SK-N-MC (cell line): ENCODE results near the gene LRRC27.
"Not testable (repeated sequence)": the region's sequence is repeated elsewhere in the genome, so short reads cannot be mapped to it uniquely, and the experiment has no call there.

Experiments used
- DNase-seq: peaks from one replicate; pipeline ENCODE4 v3.0.0-alpha.2; 2011; ENCODE audit warnings: low read depth, low spot score
- H3K27ac ChIP-seq: fragments of 200-600 bp; sonication (generic); 2 replicates; pipeline ENCODE4 v1.5.1; 2016; ENCODE audit warnings: mixed run types
- H3K36me3 ChIP-seq: fragments of 200-600 bp; sonication (generic); 2 replicates; pipeline ENCODE4 v1.6.1; 2017; ENCODE audit warnings: antibody characterized with exemption, low read length, mixed read lengths; ENCODE audit not compliant: insufficient read depth
- H3K4me3 ChIP-seq: fragments of 200-600 bp; sonication (generic); 2 replicates; pipeline ENCODE4 v1.5.1; 2016
- H3K9ac ChIP-seq: fragments of 200-600 bp; sonication (generic); 2 replicates; pipeline ENCODE4 v1.8.0; 2017; ENCODE audit warnings: mixed run types, mixed read lengths; ENCODE audit not compliant: insufficient read length
- H3K9me3 ChIP-seq: fragments of 200-600 bp; sonication (generic); 2 replicates; pipeline ENCODE4 v1.6.1; 2017; ENCODE audit warnings: low read depth, mild to moderate bottlenecking, antibody characterized with exemption, low read length, moderate library complexity, mixed read lengths
- EZH2 ChIP-seq: fragments of 200-600 bp; sonication (generic); IDR thresholded peaks from one replicate; pipeline ENCODE4 v1.6.1; 2017; ENCODE audit warnings: antibody characterized with exemption
- FOXP2 ChIP-seq: optimal IDR thresholded peaks from 2 replicates; pipeline ENCODE3; 2011; ENCODE audit warnings: mild to moderate bottlenecking, moderate library complexity; ENCODE audit not compliant: insufficient read depth; ENCODE audit errors: extremely low read length, control extremely low read depth
- POLR2AphosphoS5 ChIP-seq: IDR thresholded peaks from 2 replicates; pipeline ENCODE4 v1.6.1; 2012; ENCODE audit warnings: mild to moderate bottlenecking, low read depth, low read length, borderline replicate concordance

LRRC27 gene

DNA sequence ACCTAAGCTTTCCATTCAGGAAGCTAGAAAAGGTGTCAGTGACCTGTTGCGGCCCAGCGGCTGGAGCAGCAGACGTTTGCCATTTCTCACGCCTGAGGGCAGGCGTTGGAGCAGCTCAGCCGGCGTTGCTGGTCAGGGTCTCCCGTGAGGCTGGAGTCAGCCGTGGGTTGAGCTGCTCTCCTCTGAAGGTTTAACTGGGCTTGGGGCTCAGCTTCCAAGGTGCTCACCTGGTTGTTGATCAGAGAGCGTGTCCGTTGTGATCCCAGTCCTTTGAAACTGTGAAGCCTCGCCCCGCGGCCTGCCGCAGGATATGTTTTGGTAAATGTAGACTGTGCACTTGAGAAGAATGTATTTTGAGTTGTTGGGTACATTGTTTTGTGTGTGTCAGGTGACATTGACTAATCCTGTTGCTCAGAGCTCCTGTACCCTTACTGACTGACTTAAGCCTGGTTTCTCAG lies 44.4 kb downstream of the LRRC27 start:
- H3K9me3 ChIP-seq: no peaks in the 10 kb centered on the region
- H3K27ac ChIP-seq: no peak overlapping the region
- H3K4me3 ChIP-seq: no peak overlapping the region
- no peak for TF ChIP-seq FOXP2
- TF ChIP-seq EZH2: no peak
- no peak for TF ChIP-seq POLR2AphosphoS5
- no peak overlapping the region for H3K9ac ChIP-seq
- DNase-seq: no peak
- H3K36me3 ChIP-seq: no peaks in the 10 kb centered on the region

DNA sequence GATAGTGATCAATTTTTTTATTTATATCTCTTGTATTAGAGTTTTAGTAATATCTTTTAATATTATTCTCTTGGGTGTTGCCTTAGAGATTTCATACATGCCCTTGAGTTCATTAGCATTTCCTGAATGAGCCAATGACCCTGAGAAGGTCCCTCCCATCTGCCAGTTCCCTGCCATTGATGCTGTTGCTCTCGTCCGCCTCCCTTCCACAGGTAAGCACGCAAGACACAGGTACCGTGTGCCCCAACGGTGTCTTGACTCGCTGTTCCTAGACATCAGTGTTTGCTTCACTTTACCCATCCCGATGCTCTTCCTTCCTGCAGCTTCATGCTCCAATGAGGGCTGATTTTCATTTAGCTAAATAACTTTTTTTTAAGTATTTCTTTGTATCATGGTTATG lies 45.3 kb downstream of the LRRC27 start:
- Histone ChIP-seq H3K9ac (no peak overlapping the region), H3K4me3 (no peak overlapping the region), H3K9me3 (no peaks in the 10 kb centered on the region), H3K27ac (no peak overlapping the region), H3K36me3 (no peaks in the 10 kb centered on the region)
- TF ChIP-seq POLR2AphosphoS5: no peak
- no peak for TF ChIP-seq FOXP2
- no peak for TF ChIP-seq EZH2
- DNase-seq: no peak

DNA sequence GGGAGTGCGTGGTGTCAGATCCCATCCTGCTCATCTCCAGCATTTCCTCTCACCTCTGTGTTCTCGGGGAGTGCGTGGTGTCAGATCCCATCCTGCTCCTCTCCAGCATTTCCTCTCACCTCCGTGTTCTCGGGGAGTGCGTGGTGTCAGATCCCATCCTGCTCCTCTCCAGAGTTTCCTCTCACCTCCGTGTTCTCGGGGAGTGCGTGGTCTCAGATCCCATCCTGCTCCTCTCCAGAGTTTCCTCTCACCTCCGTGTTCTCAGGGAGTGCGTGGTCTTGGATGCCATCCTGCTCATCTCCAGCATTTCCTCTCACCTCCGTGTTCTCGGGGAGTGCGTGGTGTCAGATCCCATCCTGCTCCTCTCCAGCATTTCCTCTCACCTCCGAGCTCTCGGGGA lies 47.0 kb downstream of the LRRC27 start:
- DNase-seq, H3K9me3 ChIP-seq, H3K4me3 ChIP-seq, H3K36me3 ChIP-seq, H3K27ac ChIP-seq, H3K9ac ChIP-seq: not testable (repeated sequence)

DNA sequence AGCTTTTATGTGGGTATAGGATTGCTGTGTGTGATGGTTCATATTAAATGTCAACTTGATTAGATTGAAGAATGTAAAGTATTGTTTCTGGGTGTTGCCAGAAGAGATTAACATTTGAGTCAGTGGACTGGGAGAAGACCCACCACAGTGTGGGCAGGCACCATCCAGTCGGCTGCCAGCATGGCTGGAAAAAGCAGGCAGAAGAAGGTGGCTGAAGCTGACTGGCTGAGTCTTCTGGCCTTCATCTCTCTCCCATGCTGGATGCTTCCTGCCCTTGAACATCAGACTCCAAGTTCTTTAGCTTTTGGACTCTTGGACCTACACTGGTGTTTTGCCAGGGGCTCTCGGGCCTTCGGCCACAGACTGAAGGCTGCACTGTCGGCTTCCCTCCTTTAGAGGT lies 49.0 kb downstream of the LRRC27 start:
- H3K9ac ChIP-seq, H3K36me3 ChIP-seq, H3K27ac ChIP-seq, DNase-seq, H3K9me3 ChIP-seq, H3K4me3 ChIP-seq: not testable (repeated sequence)

DNA sequence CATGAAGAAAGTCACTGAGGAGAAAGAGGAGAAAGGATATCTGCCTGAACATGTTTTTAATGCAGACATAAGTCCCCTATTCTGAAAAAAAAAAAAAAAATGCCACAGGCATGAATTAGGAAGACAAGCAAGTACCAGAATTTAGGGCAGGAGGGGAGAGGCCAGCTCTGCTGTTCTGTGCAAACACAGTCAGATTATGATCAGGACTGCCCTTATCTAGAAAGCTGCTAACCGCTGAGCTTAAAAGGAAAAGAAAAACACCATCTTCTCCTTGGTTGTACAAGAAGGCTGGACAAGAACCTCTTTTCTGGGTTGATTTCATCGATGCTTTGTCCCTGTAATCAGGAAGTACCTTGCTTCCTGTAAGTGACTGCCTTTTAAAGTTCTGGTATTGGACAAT lies 49.7 kb downstream of the LRRC27 start:
- Histone ChIP-seq H3K9me3 (no peaks in the 10 kb centered on the region), H3K9ac (no peak overlapping the region), H3K27ac (no peak overlapping the region), H3K4me3 (no peak overlapping the region), H3K36me3 (no peaks in the 10 kb centered on the region)
- no peak for DNase-seq
- TF ChIP-seq FOXP2 (no peak), EZH2 (no peak), POLR2AphosphoS5 (no peak)

DNA sequence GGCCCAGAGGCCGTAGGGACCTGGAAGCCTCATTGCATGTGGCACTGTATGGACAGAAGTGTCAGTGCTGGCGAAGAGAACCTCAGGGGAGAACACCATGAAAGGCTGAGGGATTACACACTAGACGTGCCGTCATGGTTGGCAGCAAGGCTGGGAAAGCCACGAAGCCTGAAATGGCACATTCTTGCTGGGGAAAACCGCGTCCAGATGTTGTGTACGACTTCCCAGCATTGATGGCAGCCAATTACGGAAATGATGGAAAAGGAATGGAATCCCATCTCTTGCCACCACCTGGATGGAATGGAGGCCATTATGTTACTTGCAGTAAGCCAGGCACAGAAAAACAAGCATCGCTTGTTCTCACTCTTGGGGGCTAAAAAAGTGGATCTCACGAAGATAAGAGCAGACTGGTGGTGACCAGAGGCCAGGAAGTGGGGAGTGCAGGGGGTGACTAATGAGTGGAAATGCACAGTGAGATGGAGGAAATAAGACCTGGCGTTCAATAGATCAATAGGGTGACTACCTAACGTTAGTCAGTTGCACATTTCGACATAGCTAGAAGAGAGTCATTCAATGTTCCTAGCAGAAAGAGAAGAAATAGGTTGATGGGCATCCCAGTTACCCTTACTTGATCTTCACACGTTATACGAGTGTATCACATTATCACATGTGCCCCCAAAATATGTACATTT lies 50.4 kb downstream of the LRRC27 start:
- H3K27ac ChIP-seq: no peak overlapping the region
- no peaks in the 10 kb centered on the region for H3K36me3 ChIP-seq
- no peak for DNase-seq
- no peak for TF ChIP-seq POLR2AphosphoS5
- no peak for TF ChIP-seq FOXP2
- no peak for TF ChIP-seq EZH2
- no peak overlapping the region for H3K9ac ChIP-seq
- H3K4me3 ChIP-seq: no peak overlapping the region
- H3K9me3 ChIP-seq: no peaks in the 10 kb centered on the region

DNA sequence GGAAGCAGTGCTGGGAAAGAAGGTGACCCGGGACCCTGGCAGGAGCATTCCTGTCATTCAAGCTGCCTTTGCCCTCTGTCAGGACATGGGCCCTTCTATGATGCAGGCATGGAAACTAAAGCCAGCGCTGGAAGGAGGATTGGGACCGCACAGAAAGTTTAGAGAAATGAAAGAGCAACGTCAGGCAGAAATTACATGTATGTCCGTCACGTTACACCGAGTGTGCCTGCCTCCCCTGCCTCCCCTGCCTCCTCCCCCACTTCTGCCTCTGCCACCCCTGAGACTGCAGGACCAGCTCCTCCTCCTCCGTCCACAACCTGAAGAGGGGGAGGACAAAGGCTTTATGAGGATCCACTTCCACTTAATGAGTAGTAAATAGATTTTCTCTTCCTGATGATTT lies 51.1 kb downstream of the LRRC27 start:
- Histone ChIP-seq H3K9ac (no peak overlapping the region), H3K36me3 (no peaks in the 10 kb centered on the region), H3K9me3 (no peaks in the 10 kb centered on the region), H3K4me3 (no peak overlapping the region), H3K27ac (no peak overlapping the region)
- TF ChIP-seq EZH2: no peak
- TF ChIP-seq FOXP2: no peak
- no peak for TF ChIP-seq POLR2AphosphoS5
- DNase-seq: no peak

DNA sequence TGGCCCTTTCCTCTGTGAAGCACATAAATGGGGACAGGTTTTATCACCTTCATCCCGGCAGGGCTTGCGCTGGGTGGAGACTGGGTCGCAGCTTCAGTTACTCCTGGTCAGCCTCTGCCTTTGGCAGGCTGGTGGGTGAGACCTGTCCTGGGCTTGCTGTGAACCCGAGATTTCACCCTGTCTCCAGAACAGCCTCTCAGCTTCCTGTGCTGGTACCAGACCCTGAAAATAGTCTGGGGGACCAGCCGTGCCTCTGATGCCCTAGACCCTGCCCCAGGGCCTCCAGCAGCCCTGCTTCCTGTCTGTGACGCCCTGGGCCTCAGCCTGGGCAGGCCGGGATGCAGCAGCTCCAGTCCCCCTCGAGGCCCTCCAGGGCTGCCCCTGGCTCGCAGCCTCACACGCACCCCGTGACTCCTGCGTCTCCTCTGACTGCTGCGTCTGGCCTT lies 51.8 kb downstream of the LRRC27 start:
- no peak overlapping the region for H3K9ac ChIP-seq
- H3K27ac ChIP-seq: no peak overlapping the region
- H3K9me3 ChIP-seq: no peaks in the 10 kb centered on the region
- TF ChIP-seq EZH2: no peak
- no peak for TF ChIP-seq POLR2AphosphoS5
- no peak for TF ChIP-seq FOXP2
- no peak overlapping the region for H3K4me3 ChIP-seq
- no peak for DNase-seq
- no peaks in the 10 kb centered on the region for H3K36me3 ChIP-seq

DNA sequence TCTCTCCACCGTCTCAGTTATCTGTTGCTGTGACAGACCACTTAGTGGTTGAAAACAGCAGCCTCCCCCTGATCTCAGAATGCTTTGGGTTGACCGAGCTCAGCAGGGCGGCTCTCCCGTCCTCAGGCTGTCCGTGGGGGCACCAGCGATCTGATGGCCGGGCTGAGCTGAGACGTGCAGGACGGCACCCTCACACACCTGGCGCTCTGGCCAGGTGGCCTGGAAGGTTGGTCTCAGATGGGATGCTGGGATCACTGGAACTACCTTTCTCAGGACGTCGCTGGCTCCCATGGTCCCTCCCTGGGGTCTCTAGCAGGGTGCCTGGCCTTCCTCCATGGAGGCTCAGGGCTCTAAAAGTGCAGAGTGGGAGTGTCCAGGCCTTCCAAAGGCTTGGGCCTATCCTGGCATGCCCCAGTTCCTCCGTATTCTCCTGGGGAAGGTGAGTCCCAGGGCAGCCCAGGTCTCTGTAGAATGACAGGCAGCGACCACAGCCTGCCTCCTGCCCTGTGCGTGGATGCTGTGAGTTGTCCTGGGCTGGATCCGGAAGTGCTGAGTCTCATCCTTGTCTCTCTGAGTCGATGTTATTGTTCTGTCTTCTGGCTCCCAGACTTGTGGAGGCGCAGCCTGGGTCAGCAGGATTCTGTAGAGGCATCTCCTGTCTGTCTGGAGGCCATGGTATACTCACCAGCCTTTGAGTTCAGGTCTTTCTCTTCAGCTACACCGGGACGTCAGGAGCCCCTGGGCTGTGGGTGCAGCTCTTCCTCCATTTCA lies 52.8 kb downstream of the LRRC27 start:
- Histone ChIP-seq H3K9me3 (no peaks in the 10 kb centered on the region), H3K27ac (no peak overlapping the region), H3K36me3 (no peaks in the 10 kb centered on the region), H3K9ac (no peak overlapping the region), H3K4me3 (no peak overlapping the region)
- no peak for TF ChIP-seq EZH2
- TF ChIP-seq FOXP2: no peak
- no peak for TF ChIP-seq POLR2AphosphoS5
- DNase-seq: no peak
